B cell (primary cell): Measurements from ENCODE around the gene ZNRD2. TPM values are rescaled to one million over a fixed set of nuclear protein-coding genes. Genes with fewer than 3 reads are reported as not detected.
A peak's percentile ranks its signal among the peaks of the same experiment; 100 is the strongest.

Source experiments
- ATAC-seq: fragments of 200-7000 bp; cut with Tn5 transposase; one replicate; pipeline ENCODE4 v1.10.0; 2021; ENCODE audit warnings: low read depth, mild to moderate bottlenecking, moderate number of reproducible peaks, moderate library complexity
- CTCF ChIA-PET: fragments of 350-600 bp; sonication (Branson Sonifier 250); formaldehyde crosslinking; loops from one replicate; lab custom pipeline; 2021; ENCODE audit warnings: antibody characterized with exemption, inconsistent platforms; lab: Charles Lee
- POLR2A ChIA-PET: fragments of 350-600 bp; sonication (Branson Sonifier 250); formaldehyde crosslinking; loops from one replicate; lab custom pipeline; 2021; ENCODE audit warnings: antibody characterized with exemption; lab: Charles Lee
- DNase-seq: peaks from one replicate; pipeline ENCODE4 v3.0.0; 2013
- H2AFZ ChIP-seq: 2 replicates; pipeline ENCODE4 v1.6.1; 2012; ENCODE audit warnings: mild to moderate bottlenecking, low read depth, low read length; ENCODE audit not compliant: insufficient read depth, poor library complexity, severe bottlenecking
- H3K27ac ChIP-seq, 2 donors: 1 replicate in 1 of 2; 2 replicates in 1 of 2; pipeline ENCODE4 v1.5.1; 2012 to 2013; ENCODE audit warnings: low read length in 2 of 2, mild to moderate bottlenecking in 2 of 2, moderate library complexity in 1 of 2
- H3K27me3 ChIP-seq, 4 experiments: fragments of 200-600 bp in 1 of 4; sonication (generic) in 1 of 4; replicated peaks in 1 of 4; 1 replicate in 2 of 4; 2 replicates in 2 of 4; pipeline versions ENCODE4 v1.6.1 to v1.7.0; 2013 to 2016; ENCODE audit warnings: low read length in 3 of 4, mild to moderate bottlenecking in 2 of 4, mixed read lengths in 1 of 4, moderate library complexity in 1 of 4; ENCODE audit not compliant: insufficient read depth in 4 of 4, control insufficient read depth in 3 of 4; ENCODE audit errors: control extremely low read depth in 1 of 4
- H3K36me3 ChIP-seq, 2 experiments: replicated peaks in 1 of 2; 1 replicate in 1 of 2; 2 replicates in 1 of 2; pipeline versions ENCODE4 v1.6.1 to v1.7.1; 2013; ENCODE audit warnings: low read length in 1 of 2; ENCODE audit not compliant: insufficient read depth in 2 of 2, control insufficient read depth in 1 of 2; ENCODE audit errors: control extremely low read depth in 1 of 2, extremely low read depth in 1 of 2
- H3K4me1 ChIP-seq, 2 donors: fragments of 200-600 bp in 1 of 2; sonication (generic) in 1 of 2; 1 replicate in 1 of 2; 2 replicates in 1 of 2; pipeline versions ENCODE4 v1.5.1 to v1.6.1; 2013 to 2017; ENCODE audit warnings: low read length in 2 of 2; ENCODE audit not compliant: control insufficient read depth in 2 of 2, insufficient read depth in 2 of 2
- H3K4me2 ChIP-seq: replicated peaks from 2 replicates; pipeline ENCODE3; 2012; ENCODE audit warnings: mild to moderate bottlenecking, low read depth, low read length; ENCODE audit not compliant: poor library complexity, severe bottlenecking
- H3K4me3 ChIP-seq, 5 experiments: fragments of 200-600 bp in 1 of 5; sonication (generic) in 1 of 5; 1 replicate in 3 of 5; 2 replicates in 2 of 5; pipeline versions ENCODE4 v1.5.1 to v1.7.0; 2011 to 2016; ENCODE audit warnings: low read length in 4 of 5, mild to moderate bottlenecking in 4 of 5, low read depth in 2 of 5, control low read depth in 1 of 5, moderate library complexity in 1 of 5; ENCODE audit not compliant: insufficient read depth in 1 of 5; ENCODE audit errors: control extremely low read depth in 1 of 5, extremely low read depth in 1 of 5
- H3K79me2 ChIP-seq: fragments of 200-600 bp; sonication (generic); one replicate; pipeline ENCODE4 v1.6.0; 2016; ENCODE audit warnings: low read length; ENCODE audit not compliant: control insufficient read depth, insufficient read depth
- H3K9ac ChIP-seq: fragments of 200-600 bp; sonication (generic); 2 replicates; pipeline ENCODE4 v1.6.1; 2017; ENCODE audit warnings: mild to moderate bottlenecking, low read length, moderate library complexity
- H3K9me3 ChIP-seq, 3 donors: one replicate each; pipeline versions ENCODE4 v1.6.1 to v1.7.1; 2013; ENCODE audit warnings: low read length in 2 of 3; ENCODE audit not compliant: control insufficient read depth in 2 of 3, insufficient read depth in 1 of 3; ENCODE audit errors: control extremely low read depth in 1 of 3
- H4K20me1 ChIP-seq: 2 replicates; pipeline ENCODE4 v1.6.0; 2012; ENCODE audit warnings: mild to moderate bottlenecking, low read length; ENCODE audit not compliant: insufficient read depth, control insufficient read depth, poor library complexity, severe bottlenecking
- H3K27ac Mint-ChIP-seq: one replicate; pipeline ENCODE4 v1.8.0; 2021; ENCODE audit warnings: mixed read lengths
- H3K27me3 Mint-ChIP-seq: one replicate; pipeline ENCODE4 v1.8.0; 2021; ENCODE audit warnings: mixed read lengths
- H3K4me1 Mint-ChIP-seq: one replicate; pipeline ENCODE4 v1.8.0; 2021; ENCODE audit warnings: mixed read lengths
- H3K4me3 Mint-ChIP-seq: one replicate; pipeline ENCODE4 v1.8.0; 2021; ENCODE audit warnings: mixed read lengths
- H3K9me3 Mint-ChIP-seq: one replicate; pipeline ENCODE4 v1.8.0; 2022; ENCODE audit warnings: mixed read lengths; ENCODE audit not compliant: insufficient read depth
- EZH2 ChIP-seq: IDR thresholded peaks from 2 replicates; pipeline ENCODE4 v1.6.1; 2012; ENCODE audit warnings: borderline replicate concordance, low read depth, mild to moderate bottlenecking, moderate library complexity, low read length; ENCODE audit not compliant: insufficient read depth, poor library complexity, severe bottlenecking
- WGBS: methylation state at CpG from one replicate; pipeline ENCODE4 v1.1.5; 2013; ENCODE audit warnings: missing lambda C conversion rate; ENCODE audit not compliant: insufficient coverage; 5-methylcytosine and 5-hydroxymethylcytosine counted together
- intact Hi-C: fragments of 100-400 bp; cut with micrococcal nuclease; formaldehyde crosslinking; loops from one replicate; pipeline ENCODE4 v1.10.0; 2022
- polyA plus RNA-seq: library from polyadenylated mRNA; depleted of rRNA; stranded (reverse); fragments of >200 nt; gene quantifications from 2 replicates; pipeline ENCODE4 v1.2.3, GENCODE V29; 2012
- total RNA-seq, 2 donors: library from RNA; stranded (reverse); fragments of 120-200 nt in 1 of 2; gene quantifications; 1 replicate in 1 of 2; 2 replicates in 1 of 2; pipeline versions ENCODE4 v1.2.3 to v1.2.4, GENCODE V29; 2013 to 2022
- TF ChIP-seq, protein P1 (sequence below): fragments of 200-600 bp; IDR thresholded peaks from one replicate; pipeline ENCODE4 v1.8.0; 2022; ENCODE audit warnings: antibody characterized with exemption, mild to moderate bottlenecking

Gene ZNRD2
- total and polyA plus RNA-seq, 2 donors (not counting 1 experiment from before 2014, with no cell fraction given): 22.1 to 112 TPM

DNA sequence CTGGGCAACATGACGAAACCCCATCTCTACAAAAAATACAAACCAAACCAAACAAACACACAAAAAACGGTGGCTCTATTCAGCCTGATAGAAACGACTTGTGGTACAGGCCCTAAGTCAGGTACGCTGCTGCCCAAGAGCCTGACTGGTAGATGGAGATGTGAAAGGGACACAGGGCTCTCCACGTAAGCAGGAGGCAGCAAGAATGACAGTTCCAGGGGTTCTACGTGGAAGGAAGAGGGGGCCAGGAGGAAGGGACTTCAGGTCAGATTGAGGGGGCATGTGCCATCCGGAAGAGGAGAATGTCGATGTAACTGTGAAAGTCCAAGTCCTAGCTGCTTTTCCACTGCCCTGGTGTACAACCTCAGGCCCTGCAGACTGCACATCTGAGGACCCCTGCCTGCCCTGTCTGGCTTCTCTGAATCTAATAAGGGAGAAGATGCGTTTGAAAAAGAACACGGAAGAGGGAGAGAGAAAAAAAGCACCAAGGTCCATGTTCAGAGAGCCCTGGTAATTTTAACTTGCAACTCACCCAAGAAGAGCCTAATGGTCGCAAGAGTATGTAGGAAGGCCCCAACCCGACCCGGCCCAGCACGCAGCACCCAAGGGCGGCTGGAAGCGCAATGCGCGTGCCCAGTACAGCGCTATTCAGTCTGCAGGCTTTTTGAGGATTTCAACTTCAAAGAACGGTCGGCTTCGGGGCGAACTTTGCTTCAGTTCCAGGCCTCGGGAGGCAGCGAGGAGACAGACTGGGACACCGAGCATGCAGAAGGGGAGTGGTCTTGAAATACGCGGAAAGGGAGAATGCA is 909 bp upstream of the ZNRD2 start:
- no peaks in the 10 kb centered on the region for H3K9me3 ChIP-seq
- peaks cover 39% of the 10 kb centered on the region for H4K20me1 ChIP-seq
- POLR2A ChIA-PET: interaction anchor here (0.9 to 1.5 kb wide), 9 partner anchors 19 to 146 kb away, joined by 3 to 16 read pairs (median 4); partner anchors contain the start of genes PCNX3 and RELA
- peak overlapping the region; percentile 53 to 89 (median 83) for H3K4me3 ChIP-seq
- peaks cover 0 to 6% of the 10 kb centered on the region in 2 experiments for H3K36me3 ChIP-seq
- CTCF ChIA-PET: interaction anchor here (0.6 to 5.1 kb wide), 10 partner anchors 9 to 142 kb away, joined by 3 to 86 read pairs (median 6); no protein-coding TSS in a partner anchor
- Mint-ChIP-seq H3K4me3 (peak overlapping the region; percentile 99), H3K9me3 (no peaks in the 10 kb centered on the region), H3K4me1 (peaks cover 70% of the 10 kb centered on the region), H3K27ac (peak overlapping the region; percentile 99), H3K27me3 (no peaks in the 10 kb centered on the region)
- H3K4me1 ChIP-seq: peaks cover 59 to 74% of the 10 kb centered on the region in 2 donors
- DNase-seq: no peak
- H3K79me2 ChIP-seq: peaks cover 73% of the 10 kb centered on the region
- H3K4me2 ChIP-seq: peak overlapping the region; percentile 100
- TF ChIP-seq EZH2: no peak
- TF ChIP-seq, protein P1, sequence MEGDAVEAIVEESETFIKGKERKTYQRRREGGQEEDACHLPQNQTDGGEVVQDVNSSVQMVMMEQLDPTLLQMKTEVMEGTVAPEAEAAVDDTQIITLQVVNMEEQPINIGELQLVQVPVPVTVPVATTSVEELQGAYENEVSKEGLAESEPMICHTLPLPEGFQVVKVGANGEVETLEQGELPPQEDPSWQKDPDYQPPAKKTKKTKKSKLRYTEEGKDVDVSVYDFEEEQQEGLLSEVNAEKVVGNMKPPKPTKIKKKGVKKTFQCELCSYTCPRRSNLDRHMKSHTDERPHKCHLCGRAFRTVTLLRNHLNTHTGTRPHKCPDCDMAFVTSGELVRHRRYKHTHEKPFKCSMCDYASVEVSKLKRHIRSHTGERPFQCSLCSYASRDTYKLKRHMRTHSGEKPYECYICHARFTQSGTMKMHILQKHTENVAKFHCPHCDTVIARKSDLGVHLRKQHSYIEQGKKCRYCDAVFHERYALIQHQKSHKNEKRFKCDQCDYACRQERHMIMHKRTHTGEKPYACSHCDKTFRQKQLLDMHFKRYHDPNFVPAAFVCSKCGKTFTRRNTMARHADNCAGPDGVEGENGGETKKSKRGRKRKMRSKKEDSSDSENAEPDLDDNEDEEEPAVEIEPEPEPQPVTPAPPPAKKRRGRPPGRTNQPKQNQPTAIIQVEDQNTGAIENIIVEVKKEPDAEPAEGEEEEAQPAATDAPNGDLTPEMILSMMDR: no peak
- peak overlapping the region; percentile 75 for H2AFZ ChIP-seq
- intact Hi-C loops: no loop called here
- H3K27me3 ChIP-seq: no peaks in the 10 kb centered on the region
- peak overlapping the region; percentile 83 for H3K9ac ChIP-seq
- ATAC-seq: peak; percentile 8
- H3K27ac ChIP-seq: peak overlapping the region; percentile 96 to 97
- 5% methylated on average over 24 of the region's 28 CpGs for WGBS
